Heart left ventricle (tissue), 13 donors: ENCODE data around the gene OR2A14.

Experiments used
- POLR2A ChIP-seq, 2 donors: fragments of 450-650 bp; IDR thresholded peaks; one replicate each; pipeline ENCODE4 v1.6.1; 2017; ENCODE audit warnings: antibody characterized with exemption in 2 of 2, mild to moderate bottlenecking in 2 of 2, moderate library complexity in 2 of 2
- TF ChIP-seq, protein P1 (sequence below), 12 donors: fragments of 200-600 bp; sonication (generic) in 4 of 12; IDR thresholded peaks; one replicate each; pipeline versions ENCODE4 v1.5.0 to v1.8.0; 2018 to 2022; ENCODE audit warnings: antibody characterized with exemption in 12 of 12, mild to moderate bottlenecking in 5 of 12
- donor health status: ischemic (EF 13 %, LVEDD 7.1; RV severe dilation, severe dysfunction).
- donor health status: DM: no; HTN: yes; CAD: no.
- donor health status: DM: no; HTN: no; CAD: no.
- donor health status: ischemic (EF 25% LVEDD 6.9; RV normal size, moderate dysfunction).
- donor health status: ischemic (EF 25% LVEDD 5.7; RV mildly dilated, moderate dysfunction).
- donor health status: ischemic (EF 35%, LVEDD 5.7; RV mildly dilated, moderate dysfunction).
- donor health status: nonischemic (EF 11% LVEDD 7.7; RV severe dilation, severe dysfunction).
- donor health status: DM: yes; HTN: yes; CAD: no.
- donor health status: PGD.
- donor health status: ischemic (EF 29% LVEDD 5.4; RV normal size, mild dysfunction).
- donor health status: nonischemic (EF 23%, LVEDD 6.1; RV moderate dilation, normal function).

DNA sequence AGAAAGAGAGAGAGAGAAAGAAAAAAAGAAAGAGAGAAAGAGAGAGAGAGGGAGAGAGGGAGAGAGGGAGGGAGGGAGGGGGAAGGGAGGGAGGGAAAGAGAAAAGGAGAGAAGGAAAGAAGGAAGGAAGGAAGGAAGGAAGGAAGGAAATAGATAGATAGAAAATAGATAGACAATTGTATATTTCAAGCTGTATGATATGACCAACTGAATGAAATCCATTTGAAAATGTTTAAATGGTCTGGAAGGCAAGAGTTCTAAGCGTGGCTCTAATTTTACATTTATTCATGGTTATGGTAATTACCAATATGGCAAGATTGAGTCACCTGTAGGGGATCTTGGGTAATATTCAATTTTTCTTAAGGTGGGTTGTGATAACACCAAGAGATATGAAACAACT lies 35.9 kb downstream of the OR2A14 start:
- TF ChIP-seq, protein P1, sequence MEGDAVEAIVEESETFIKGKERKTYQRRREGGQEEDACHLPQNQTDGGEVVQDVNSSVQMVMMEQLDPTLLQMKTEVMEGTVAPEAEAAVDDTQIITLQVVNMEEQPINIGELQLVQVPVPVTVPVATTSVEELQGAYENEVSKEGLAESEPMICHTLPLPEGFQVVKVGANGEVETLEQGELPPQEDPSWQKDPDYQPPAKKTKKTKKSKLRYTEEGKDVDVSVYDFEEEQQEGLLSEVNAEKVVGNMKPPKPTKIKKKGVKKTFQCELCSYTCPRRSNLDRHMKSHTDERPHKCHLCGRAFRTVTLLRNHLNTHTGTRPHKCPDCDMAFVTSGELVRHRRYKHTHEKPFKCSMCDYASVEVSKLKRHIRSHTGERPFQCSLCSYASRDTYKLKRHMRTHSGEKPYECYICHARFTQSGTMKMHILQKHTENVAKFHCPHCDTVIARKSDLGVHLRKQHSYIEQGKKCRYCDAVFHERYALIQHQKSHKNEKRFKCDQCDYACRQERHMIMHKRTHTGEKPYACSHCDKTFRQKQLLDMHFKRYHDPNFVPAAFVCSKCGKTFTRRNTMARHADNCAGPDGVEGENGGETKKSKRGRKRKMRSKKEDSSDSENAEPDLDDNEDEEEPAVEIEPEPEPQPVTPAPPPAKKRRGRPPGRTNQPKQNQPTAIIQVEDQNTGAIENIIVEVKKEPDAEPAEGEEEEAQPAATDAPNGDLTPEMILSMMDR (IDR thresholded peaks at IDR 0.05), result no peak
- no peak for TF ChIP-seq POLR2A (IDR thresholded peaks at IDR 0.05)
